DMS153 treated with DMSO at 0.1 percent for 48 hours (cell line): ENCODE measurements around the gene MTHFD2L.

ENCODE experiments used
- DNase-seq: peaks from one replicate; lab custom pipeline; 2025; ENCODE audit not compliant: unreplicated experiment; lab: John Stamatoyannopoulos, UW

MTHFD2L gene

DNA sequence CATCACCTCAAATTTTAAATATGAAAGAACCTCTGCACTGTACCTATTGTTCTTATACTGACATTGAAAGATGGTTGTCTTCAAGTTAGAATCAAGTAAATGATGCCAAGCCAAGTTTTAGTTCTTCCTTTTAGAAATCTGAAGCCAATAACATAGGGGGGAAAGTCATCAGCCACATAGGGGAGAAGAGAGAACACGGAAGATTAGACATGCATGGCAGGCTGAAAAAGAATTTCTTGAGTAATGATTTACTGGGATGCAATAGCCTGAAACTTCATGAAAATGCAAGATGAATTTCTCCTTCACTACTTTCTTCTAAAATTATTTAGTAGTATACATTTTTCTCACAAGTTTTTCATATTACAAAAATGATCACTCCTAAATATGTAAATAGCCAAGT, 136.8 kb downstream of the MTHFD2L start:
- no peak for DNase-seq

GRCh38 chr4:74297539-74297938, 139.6 kb downstream of the MTHFD2L start:
- no peak for DNase-seq

DNA sequence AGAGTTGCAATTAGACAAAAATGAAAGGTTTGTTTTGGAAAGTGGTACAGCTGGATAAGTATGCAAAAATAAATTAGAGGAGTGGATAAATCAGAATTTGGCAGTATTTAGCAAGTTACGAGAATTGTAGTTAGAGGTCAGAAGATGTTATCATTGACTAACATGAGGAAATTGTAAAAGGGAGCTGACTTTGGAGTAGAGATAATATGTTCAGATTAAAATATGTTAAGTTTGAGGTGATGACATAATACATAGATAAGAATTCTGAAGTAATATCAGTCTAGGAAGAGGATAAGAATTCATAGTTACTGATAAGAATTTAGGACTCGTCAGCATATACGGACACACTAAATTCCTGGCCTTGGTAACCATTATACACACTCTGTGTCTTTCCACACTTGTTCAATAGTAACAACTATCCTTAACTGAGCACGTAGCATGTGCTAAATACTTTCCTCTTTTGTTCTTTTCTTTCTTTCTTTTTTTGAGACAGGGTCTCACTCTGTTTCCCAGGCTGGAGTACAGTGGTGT, 146.2 kb downstream of the MTHFD2L start:
- DNase-seq, result no peak

- DNase-seq, result no peak
Measured at GRCh38 chr4:74305000-74305399, 147.1 kb downstream of the MTHFD2L start.

DNA sequence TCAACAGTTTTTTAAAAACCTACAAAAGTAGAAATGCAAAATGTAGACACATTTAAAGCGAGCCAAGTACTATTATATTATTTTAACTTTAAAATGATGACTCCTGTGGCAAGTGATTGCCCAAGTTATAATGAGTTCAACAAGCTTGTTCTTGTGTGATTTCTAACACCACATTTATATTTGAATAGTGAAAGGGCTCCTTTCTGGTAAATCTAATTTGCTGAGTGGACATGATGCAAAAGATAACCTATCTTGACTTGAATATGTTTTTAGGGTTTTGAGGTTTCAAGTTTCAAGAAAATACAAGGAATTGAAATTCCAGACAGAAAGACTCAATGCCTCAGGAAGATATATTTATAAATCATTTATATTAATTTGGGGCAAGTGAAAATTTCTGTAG, 149.3 kb downstream of the MTHFD2L start:
- no peak for DNase-seq

- no peak for DNase-seq
Measured at GRCh38 chr4:74308215-74308614, 150.3 kb downstream of the MTHFD2L start, which contains the start of gene EPGN. Gene EPGN, plus strand, starts transcription at chr4:74308470. Its CDS starts 64 bp downstream, at chr4:74308534.

DNA sequence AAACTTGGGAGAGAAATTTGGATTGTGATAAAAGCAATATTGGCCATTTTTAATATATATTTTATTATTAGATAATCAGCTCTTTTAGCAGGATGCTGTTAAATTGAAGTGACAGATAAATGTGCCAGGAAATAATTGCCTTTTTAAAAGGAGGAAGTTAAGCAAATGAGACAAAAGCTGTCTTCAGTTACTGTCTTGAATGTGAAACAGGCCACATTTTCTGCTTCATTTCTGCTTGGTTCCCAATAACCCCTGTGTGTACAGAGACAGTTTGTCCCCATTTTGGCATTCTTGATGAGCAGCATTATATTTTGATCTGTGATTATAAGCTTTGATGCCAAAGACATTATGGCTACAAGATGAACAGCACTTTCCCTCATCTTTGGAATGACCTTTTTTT, 151.3 kb downstream of the MTHFD2L start:
- no peak for DNase-seq

GRCh38 chr4:74311696-74312313, 153.9 kb downstream of the MTHFD2L start:
- DNase-seq, result peak; percentile 35

GRCh38 chr4:74314329-74314728, 156.4 kb downstream of the MTHFD2L start:
- no peak for DNase-seq

- no peak for DNase-seq
Measured at GRCh38 chr4:74314944-74315343, 157.0 kb downstream of the MTHFD2L start.

DNA sequence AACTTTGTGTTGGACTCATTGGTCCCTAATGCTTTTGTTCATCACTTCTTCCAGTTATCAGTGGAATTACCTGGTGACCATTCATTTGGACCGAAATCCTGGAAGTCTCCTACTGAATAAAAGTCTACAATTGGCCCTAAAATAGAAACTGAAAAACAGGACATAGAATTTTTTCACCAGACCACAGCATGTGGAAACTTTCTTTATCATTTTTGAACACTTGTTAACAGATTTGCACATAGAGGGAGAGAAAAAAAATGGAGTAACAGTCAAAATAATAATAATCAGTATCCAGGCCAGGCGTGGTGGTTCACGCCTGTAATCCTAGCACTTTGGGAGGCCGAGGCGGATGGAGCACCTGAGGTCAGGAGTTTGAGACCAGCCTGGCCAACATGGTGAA, 157.5 kb downstream of the MTHFD2L start:
- no peak for DNase-seq

DNA sequence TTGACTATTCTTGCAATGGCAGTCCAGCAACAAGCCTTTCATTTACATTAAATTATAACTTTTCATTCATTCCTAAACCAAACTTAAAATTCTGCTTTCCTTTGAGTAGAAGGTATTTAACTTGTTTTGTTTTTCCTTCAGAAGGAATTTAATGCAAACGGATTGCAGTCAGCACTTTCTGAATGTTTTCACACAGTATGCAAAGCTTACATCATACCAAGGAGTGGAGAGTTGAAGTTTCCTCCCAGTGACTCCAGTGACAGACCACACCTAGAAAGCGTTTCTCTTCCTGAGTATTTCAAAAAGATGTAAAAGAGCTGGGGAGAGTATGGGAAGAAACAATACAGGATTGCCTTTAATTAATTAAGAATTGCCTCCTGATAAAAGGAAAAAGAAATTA, 158.5 kb downstream of the MTHFD2L start:
- DNase-seq, result no peak

DNA sequence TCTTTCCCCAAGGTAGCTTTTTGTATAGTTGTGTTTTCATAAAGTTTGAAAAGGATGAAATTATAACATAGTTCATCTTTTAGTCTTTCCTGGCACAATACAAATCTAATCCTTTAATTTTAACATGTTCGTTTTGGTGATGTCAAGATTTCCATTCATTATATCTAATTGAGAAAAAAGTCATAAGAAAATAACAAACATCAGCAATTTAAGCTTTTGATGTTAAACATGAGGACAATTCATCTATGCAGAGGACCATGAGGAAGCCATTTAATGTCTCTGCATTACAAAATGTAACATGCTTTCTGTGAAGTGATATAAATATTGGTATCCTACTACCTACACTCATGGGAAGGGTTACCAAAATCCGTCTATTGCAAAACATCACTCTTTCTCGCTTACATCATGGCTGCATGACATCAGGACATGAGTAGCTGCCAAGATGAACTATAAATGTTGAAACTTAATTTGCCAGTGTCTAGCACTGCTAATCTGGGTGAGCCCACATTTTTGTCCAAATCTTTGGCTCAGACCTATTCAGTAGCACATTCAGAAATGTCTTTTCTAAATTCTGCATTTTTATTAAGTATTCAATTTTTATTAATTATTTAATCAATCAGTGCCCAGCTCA, 159.8 kb downstream of the MTHFD2L start:
- DNase-seq, result no peak

DNA sequence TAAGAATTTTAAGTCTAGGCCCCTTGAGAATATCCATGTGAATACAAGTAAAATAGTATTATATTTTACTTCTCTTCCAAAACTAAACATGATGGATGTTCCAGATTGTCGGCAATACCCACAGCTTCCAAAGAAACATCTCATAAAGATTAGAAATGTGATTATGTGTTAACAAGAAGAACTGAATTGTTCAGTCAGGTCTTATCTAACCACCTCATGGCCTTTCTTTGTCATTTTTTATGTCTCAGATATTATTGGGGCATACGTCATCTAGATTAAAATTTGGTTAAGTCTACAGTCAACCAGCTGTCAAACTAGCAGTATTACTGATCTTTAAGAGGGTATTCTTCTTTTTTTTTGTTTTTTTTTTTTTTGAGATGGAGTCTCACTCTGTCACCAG, 160.4 kb downstream of the MTHFD2L start:
- DNase-seq, result no peak

- no peak for DNase-seq
Measured at GRCh38 chr4:74319470-74319869, 161.6 kb downstream of the MTHFD2L start.

- peak; percentile 50 for DNase-seq
Measured at GRCh38 chr4:74320559-74321118, 162.7 kb downstream of the MTHFD2L start.

GRCh38 chr4:74322301-74322700, 164.4 kb downstream of the MTHFD2L start:
- DNase-seq, result no peak

DNA sequence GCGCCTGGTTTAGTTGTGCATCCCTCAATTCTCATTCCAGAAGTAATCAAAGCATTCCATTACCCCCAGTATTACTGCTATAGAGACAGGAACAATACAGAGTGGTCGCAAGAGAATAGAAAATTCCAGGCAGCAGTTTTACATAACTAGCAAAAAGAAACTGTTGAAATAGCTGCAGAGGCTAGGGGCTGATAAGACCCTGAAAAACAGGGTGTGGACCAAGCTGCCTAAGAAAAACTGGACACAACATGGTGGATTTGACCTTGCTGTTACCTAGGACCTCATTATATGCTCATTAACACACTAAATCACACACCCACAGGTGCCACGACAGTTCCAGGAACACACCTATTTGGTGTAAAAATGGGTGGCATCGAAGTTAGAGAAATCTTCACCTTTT, 165.7 kb downstream of the MTHFD2L start:
- no peak for DNase-seq

- DNase-seq, result no peak
Measured at GRCh38 chr4:74324262-74324661, 166.3 kb downstream of the MTHFD2L start.

- DNase-seq, result no peak
Measured at GRCh38 chr4:74325886-74326285, 168.0 kb downstream of the MTHFD2L start.

- no peak for DNase-seq
Measured at GRCh38 chr4:74327762-74328161, 169.8 kb downstream of the MTHFD2L start.

- DNase-seq, result no peak
Measured at GRCh38 chr4:74328501-74328900, 170.6 kb downstream of the MTHFD2L start.
